IPS DF 4.7 (cell line): ENCODE measurements around the gene AK1.
"Not testable (repeated sequence)": the region's sequence is repeated elsewhere in the genome, so short reads cannot be mapped to it uniquely, and the experiment has no call there.

Experiments
- DNase-seq: peaks from one replicate; pipeline ENCODE4 v3.0.0-alpha.2; 2013; ENCODE audit warnings: low spot score; ENCODE audit errors: extremely low read depth

The AK1 gene

DNA sequence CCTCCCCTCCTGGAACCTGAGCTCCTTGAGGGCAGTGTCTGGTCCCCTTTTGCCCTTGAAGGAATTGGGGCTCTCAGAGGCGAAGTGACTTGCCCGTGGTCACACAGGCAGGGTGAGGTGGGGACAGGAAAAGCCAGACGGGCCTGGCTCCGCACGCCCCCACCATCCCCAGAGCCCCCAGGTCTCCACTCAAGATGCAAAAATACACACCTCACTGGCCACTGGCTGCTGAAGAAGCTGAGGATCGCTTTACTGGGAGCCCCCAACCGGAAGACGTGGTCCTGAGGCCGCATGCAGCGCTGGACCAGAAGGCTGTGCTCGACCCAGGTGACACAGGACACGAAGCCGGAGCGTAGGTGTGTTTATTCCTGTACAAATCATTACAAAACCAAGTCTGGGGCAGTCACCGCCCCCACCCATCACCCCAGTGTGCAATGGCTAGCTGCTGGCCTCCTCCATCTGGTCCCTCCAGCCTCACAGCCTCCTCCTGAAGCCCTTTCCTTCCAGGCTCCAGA, 7.6 kb upstream of the AK1 start:
- DNase-seq = no peak

DNA sequence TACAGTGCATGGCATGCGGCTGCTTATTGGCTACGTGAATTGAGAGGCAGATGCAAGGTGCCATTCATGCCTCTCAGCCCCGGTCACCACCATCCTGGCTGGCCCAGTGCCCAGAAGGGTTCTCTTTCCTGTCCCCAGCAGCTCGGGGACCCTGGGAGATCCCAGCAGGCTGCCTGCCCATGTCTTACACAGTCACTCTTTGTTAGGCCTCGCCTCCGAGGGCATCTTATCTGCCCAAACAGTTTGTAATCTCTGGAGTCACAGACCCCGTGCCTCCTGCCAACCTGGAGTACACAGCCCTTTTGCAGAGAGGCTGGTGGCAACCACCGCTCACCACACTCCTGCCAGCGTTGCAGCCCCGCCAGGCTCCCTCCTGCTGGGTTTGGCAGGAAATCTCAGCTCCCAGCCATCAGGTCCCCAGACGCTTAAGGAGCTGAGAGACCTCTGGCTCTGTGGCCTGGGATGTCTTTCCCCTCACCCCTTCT, 7.0 kb upstream of the AK1 start:
- DNase-seq = no peak

DNA sequence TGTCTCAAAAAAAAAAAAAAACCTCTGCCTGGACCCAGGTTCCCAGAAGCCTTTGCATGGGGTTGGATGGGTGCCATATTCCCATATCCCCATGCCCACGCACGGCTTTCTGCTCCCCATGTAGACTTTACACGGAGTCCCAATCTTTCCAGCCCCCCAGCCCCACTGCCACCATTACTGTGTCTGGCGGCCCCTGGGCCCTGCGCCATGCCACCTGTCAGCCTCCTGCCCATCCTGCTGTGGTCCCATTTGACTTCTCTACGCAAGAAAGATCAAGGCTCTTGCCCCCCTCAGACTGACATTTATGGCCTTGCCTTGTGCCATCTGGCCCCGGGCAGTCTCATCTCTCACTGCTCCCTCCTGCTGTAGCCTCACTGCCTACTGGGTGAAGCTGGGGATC, 6.5 kb upstream of the AK1 start:
- DNase-seq = no peak

DNA sequence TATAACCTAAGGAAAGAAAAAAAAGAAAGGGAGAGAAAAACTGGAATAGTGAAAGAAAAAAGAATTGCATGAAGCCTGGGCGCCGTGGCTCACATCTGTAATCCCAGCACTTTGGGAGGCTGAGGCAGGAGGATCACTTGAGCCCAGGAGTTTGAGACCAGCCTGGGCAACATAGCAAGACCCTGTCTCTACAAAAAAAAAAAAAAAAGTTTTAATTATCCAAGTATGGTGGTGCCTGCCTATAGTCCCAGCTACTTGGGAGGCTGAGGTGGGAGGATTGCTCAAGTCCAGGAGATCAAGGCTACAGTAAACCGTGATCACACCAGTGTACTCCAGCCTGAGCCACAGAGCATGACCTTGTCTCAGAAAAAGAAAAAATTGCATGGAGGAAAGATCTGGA, 4.2 kb upstream of the AK1 start:
- not testable (repeated sequence) for DNase-seq

DNA sequence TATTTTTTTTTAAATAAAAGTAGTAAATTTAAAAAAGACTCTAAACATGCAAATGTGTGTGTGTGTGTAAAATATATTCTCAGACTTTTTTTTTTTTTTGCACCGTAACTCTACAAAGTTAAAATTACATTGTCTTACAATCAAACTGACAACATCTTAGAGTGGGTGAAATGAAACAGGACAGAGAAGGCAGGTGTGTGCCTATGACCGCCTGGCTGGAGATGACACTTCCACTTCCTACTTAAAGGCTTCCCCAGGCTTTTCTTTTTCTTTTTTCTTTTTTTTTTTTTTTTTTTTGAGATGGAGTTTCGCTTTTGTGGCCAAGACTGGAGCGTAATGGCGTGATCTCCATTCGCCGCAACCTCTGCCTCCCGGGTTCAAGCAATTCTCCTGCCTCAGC, 2.7 kb upstream of the AK1 start:
- no peak for DNase-seq

DNA sequence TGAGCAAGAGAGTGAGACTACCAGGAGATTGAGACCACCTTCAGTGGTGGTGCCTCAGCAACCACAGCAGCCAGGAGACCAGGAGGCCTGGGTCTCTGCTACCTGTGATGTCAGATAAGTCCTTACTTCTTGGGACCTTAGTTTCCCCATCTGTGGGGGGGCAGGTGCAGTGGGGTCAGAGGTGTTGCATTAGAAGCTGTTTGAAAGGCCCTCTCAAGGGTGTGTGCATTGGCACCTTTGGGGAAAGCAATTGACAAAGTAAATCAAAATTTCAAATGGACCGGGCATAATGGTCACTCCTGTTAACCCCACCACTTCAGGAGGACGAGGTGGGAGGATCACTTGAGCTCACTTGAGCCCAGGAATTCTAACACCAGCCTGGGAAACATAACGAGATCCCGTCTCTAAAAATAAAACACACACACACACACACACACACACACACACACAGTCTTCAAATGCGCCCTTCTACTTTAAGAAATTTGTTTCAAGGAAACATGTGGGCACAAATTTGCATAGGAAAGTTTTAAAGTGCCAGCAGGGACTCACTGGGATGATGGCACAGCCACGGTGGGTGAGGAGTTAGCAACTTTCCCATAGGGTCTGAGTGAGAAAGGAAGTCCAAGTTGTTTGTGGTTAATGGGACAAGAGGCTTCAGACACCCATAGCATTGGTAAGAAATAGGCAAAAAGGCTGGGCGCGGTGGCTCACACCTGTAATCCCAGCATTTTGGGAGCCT, 1.3 kb upstream of the AK1 start:
- no peak for DNase-seq

DNA sequence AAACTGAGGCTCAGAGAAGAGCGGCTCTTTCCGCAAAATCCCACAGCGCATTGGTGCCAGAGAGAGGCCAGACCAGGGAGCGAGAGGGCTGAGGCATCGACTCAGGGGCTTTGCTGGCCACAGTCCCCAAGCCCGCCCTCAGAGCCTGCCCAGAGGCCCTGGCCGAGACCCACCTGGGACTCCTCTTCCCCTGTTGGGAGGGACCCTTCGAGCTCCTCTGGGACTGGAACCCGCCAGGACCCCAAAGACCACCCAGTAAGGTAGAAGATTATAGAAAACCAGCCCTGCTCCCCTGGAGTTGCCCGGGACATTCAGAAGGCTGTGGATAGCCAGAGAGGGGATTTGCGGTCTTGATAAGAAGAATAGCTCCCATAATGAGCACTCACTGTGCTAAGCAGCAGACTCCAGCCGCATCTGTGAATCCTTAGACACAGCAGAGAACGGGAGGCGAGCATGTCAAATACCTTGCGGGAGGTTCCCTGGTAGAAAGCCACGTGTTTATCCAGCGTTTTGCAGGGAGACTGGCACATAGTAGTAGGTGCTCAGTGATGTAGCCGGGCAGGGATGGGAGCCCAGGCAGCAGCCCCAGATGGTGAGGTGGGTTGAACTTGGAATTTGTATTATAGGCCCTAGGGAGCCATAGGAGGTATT, 651 bp upstream of the AK1 start:
- no peak for DNase-seq

DNA sequence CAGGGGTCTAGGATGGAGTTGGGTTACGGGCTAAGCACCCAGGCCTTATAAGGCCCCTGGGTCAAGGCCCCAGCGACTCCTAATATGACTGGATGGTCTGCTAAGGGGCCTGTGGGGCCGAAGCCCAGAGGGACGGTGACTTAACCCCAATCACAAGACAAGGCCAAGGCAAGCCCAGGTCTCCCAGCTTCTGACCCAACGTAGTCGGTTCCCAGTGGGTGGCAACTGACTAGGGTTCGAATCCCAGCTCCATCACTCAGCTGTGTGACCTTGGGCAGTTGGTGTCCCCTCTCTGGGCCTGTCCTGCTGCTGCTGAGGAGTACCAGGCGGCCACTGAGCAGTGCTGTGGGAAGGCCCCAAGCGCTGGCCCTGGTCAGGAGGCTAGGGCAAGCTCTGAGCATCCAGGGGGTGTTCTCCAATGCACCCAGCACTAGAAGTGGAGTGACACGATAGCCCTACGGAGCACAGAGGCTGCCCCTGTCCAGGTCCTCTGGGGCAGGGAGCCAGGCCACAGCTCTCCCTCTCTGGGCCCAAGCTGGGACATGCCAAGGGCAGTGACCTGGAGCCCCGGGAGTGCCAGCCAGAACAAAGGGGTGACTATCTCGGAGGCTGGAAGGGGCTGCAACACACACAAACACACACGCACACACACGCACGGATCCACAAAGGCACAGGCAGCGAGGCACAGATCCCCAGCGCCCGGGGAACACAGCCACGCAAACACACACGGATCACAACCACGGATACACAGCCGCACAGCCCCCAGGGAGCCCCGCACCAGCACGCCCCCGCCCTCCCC, 512 bp downstream of the AK1 start:
- DNase-seq = no peak

DNA sequence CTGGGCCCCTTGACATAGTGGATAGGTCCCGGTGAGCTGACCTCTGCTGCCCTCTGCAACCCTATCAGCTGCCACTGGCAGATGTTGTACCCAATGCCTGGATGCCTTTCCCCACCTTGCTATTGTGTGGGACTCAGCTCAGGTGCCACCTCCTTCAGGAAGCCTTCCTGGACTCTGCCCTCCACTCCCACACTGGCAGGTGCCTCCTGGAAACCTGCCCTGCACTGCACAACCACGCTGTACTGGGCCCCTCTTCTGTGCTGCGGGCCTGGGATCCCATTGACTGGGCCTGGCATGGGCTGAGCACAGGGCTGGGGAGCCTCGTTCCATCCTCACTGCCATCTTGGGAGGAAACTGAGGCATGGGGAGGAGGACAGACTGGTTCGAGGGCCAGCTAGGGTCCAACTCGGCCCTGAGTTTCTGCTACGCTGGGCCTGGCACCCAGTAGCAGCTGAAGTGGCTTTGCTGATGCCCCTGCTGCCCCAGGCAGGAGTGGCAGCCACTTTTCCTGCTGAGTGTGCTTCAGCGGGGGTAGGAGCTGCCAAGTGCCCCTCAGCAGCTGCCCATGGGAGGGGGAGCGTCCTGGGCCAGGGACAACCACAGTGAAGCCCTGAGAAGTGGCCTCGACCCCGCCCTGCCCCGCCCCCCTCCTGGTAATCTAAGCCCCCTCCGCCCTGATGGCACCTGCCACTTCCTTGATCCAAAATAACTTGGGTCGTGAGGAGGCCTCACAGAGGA, 1.3 kb downstream of the AK1 start:
- no peak for DNase-seq

DNA sequence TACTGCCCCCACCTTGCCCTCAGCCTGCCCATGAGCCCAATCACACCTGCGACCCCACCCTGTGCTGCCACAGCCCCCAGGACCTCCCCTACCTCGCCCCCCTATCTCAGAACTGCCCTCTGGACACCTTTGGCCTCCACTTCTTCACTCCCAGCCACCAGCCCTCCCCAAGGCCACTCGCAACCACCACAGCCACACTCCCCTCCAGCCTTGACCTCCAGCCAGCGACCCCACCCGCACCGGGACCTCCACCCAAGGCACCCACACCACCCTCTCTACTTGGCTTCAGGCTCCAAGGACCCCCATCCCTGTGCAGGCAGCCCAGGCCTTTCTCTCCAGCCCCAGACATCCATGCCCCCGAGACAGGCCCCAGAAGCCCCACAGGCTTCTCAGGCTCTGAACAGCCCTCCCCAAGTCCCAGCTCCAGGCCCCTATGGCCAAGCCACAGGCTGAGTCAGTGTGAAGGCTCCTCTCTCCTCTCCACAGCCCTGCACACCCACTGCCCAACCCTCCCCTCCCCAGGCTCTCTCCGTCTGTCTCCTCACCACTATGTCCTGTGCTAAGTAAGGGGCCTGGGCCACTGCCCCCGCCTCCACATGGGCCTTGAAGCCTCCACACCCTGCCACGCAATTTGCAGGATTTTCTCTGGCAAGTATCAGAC, 2.0 kb downstream of the AK1 start:
- no peak for DNase-seq

DNA sequence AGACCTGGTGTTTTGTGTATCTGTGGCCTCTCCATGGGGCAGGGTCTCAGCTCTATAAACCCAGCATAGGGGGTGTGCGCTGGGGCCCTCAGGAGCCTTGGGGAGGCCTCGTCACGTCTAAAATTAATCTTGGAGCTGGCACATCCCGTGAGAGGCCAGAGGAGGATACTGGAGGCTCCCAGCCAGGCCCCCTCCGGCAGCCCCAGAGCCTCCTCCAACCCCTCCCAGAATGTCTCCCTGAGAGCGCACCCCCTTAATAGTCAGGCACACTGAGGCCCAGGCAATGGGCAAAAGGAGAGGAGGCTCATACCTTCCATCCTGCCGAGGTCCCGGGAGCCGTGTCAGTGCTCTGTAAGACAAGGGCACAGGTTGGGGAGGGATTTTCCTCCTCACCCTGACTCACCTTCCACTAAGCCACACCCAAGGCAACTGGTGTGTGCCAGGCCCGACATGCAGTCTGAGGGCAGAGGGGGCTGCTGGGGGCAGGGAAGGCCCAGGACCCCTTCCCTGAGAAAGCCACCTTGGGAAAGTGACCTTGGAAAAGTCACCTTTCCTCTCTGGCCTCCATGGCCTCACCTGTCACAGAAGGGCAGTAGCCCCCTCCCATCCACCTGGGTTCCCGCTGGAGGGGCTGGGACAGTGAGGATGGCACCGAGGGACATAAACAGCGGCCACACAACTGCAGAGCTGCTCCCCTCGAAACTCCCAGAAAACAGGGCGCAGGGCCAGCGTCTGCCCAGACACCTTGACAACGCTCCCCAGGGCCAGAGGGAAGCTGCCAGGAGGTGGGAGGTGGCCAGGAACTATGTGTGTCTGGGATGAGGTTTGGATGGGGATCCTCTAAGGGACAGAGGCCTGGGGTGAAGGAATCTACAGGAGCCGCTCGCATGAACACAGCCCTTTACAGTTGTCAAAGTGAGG, 2.9 kb downstream of the AK1 start:
- DNase-seq = no peak

DNA sequence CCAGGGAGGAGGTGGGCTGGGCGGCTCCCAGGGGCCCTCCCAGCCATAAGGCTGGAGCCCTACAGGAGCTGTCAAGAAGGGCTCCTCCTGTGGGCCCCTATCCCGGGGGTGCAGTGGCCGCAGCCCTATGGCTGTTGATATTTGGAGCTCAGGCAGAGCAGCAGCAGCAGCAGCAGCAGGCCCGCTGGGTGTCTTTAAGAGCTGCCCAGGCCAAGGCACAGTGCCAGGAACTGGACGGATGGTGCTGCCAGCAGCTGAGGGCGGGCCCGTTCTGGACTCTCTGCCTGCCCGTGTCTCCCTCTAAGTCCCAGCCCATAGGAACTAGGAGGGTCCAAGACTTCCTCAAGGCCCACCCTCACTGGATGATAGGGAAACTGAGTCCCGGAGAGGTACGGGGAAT, 3.6 kb downstream of the AK1 start:
- no peak for DNase-seq

DNA sequence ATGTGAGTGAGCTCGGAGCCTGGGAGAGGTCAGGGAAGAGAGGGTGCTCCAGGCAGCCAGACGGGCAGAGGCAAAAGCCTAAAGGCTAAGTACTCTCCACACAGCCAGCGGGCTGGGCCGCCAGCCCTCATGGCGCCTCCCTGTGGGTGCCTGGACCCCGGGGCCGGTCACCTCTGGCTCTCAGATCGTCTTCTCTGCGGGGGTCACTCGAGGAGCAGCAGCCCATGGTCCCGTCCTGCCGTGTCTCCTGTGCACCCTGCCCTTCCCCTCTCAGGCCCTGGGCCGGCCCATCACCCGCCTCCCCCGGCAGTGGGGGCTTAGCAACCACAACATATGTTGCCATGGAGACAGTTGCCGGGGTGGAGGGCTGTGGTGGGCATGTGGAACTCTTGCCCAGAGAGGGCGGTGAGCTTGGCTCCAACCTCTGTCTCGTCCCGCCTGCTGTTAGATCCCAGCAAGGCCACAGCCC, 4.2 kb downstream of the AK1 start:
- DNase-seq = no peak

DNA sequence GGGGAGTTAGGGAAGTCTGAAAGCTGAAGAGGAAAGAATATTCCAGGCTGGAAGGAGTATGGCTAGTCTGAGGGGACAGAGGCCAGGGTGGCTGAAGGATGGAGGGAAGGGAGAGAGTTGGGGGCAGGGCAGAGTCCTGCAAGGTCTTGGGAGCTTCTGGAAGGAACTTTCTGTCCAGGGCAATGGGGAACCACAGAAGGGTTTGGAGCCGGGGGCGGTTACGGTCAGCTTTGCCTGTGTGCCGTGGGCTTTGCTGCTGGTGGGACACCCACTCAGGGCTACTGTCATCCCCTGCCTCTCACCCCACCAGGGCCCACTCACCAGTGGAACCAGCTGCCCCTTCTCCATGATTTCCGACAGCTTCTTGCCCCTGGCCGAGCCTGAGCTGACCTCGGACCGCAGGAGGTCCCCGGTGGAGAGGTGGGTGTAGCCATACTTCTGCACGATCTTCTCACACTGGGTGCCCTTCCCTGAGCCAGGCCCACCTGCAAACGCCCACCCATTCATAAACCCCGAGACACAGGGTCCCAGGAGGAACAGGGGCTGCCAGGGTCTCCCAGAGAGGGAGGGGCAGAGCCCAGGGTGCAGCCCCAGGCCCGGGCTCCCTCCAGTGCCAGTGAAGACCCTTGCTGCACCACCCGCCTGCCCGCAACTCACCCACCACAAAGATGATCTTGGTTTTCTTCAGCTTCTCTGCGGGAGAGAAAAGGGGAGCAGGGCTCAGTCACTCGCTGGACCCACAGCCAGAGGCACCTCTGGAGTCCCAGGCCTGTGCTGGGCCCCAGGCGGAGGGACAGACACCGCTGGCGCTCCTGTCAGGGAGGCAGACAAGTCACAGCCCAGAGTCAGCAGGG, 4.9 kb downstream of the AK1 start:
- DNase-seq = no peak

DNA sequence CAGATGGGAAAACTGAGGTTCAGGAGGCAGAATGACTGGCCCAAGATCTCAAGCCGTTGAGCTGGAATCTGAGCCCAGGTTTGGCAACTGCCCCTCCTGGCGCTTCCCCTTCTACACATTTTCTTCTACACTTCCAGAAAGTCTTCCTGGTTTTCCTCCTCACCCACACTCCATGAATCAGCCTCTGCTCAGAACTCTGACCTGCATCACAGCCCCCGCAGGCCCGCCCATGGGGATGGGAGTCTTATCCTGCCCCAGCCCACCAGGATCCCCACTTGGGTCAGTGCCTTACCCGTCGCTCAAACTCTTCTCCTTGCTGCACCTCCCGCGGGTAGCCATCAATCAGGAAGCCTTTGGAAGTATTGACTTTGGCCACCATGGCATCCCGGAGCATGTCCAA, 5.9 kb downstream of the AK1 start:
- no peak for DNase-seq

DNA sequence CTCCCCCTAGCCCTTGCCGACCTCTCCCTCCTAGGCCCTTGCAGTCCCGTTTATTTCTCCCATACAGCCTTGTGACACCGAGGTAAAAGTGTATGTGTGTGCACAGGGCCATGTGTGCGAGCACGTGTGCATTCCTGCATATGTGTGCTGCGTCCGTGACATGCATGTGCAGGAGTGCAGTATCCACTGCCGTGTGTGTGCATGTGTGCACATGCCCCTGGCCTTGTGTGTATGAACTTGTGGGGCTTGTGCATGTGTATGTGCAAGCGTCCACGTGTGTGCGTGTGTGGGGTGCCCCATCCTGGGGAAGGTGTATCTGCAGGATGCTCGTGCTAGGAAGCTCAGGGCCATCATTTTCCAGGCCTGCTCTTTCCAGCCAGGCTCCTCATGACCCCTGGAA, 6.6 kb downstream of the AK1 start:
- DNase-seq = no peak

DNA sequence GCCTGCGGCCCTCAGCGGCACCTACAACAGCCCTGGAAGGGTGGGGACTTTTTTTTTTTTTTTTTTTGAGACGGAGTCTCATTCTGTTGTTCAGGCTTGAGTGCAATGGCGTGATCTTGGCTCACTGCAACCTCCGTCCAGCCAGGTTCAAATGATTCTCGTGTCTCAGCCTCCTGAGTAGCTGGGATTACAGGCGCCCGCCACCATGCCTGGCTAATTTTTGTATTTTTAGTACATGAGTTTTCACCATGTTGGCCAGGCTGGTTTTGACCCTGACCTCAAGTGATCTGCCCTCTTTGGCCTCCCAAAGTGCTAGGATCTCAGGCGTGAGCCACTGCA, 7.4 kb downstream of the AK1 start:
- DNase-seq = not testable (repeated sequence)

DNA sequence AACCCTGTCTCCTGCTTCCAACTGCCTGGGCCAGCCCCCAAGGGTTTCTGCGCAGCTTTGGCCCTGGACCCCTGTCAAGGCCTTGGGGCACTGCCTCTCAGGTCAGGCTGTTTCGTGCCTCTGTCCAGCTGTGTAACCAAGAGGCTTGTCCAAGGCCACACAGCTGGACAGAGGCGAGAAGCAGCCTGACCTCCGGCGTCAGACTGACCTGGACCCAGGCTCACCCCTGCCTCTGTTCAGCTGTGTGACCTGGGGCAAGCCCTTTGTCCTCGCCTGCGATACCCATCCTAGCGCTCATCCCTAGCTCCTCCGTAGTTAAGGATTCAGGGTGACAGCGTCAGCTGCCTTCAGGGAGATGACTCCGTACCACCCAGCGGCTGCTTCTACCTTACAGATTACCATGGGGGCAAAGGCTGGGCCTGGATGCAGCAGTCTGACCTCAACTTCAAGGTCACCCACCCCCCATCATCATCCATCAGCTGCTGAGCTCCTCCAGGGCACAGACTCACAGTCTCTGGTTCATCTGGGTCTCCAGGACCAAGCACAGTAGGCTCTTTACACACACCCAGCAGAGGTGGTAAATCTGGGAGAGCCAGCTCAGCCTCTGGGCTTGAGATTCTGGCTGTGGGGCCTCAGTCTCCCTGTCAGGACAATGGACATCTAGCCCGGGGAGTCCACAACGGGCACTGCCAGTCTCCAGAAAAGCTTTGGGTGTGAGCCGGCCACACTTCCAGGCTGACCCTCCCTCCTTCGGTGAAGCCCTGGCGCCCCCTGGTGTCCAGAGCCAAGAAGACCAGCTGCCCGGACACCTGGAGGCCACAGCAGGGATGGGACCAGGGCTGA, 7.9 kb downstream of the AK1 start:
- peak; percentile 41 for DNase-seq
